ENCODE results near the gene DPYSL4. TPM values are rescaled to one million over a fixed set of nuclear protein-coding genes. Genes with fewer than 3 reads are reported as not detected.

DPYSL4 gene
- total and polyA plus RNA-seq, 2 experiments from 2014 or later, result 2.1 to 4.1 TPM

DNA sequence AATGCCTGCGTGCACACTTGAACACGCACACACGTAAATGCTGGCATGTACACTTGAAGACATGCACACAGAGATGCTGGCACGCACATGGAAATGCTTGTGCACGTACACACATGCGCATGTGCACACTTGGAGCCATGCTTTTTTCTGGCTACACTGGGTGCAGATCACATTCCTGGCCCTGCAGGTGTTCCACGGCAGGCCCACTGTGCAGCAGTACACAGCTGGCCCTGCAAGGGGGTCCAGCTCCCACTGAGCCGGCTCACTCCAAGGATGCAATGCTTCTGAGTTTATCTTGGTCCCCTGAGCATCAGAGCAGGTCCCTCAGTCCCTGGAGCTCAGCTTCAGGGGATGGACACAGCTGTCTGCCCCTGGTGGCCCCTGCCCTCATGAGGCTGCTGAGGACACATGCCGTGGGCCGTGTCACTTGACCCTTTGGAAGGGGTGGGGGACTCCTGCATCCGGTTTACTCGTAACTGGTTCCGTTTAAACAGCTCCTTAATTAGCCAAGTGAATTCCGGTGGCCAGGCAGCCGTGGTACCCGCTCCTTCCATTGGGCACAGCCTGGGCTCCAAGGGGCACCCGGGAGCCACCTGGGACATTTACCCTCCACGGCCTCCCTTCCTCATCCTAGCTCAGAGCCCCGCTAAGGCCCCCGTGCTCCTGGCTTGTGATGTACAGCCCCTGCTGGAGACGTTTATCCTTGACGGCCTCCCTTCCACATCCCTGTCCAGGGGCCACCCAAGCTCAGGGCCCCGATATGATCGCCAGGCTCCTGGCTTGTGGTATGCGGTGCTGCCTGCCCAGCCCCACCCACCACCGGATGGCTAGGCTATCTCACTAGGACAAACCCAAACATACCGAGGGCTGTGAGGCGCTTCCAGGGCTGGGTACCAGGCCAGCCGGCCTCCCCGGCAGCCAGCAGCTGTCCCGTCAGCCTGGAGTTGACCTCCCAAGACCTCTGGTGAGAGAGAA is 39.5 kb upstream of the DPYSL4 start:
- no peak overlapping the region for H3K4me3 ChIP-seq
- no peak overlapping the region for H3K27ac ChIP-seq
- 83% methylated on average over 31 of the region's 31 CpGs for WGBS (ENCODE audit: low lambda C conversion rate, missing lambda C conversion rate)
- no peak overlapping the region for H3K4me2 ChIP-seq
- H4K20me1 ChIP-seq (ENCODE audit: insufficient read depth, poor library complexity, severe bottlenecking), result no peaks in the 10 kb centered on the region
- TF ChIP-seq EZH2 (IDR thresholded peaks at IDR 0.05; ENCODE audit: borderline replicate concordance) (no peak), EZH2phosphoT487 (IDR thresholded peaks at IDR 0.05; ENCODE audit: low read depth, severe bottlenecking, unreplicated experiment) (no peak)
- TF ChIP-seq, protein P1, sequence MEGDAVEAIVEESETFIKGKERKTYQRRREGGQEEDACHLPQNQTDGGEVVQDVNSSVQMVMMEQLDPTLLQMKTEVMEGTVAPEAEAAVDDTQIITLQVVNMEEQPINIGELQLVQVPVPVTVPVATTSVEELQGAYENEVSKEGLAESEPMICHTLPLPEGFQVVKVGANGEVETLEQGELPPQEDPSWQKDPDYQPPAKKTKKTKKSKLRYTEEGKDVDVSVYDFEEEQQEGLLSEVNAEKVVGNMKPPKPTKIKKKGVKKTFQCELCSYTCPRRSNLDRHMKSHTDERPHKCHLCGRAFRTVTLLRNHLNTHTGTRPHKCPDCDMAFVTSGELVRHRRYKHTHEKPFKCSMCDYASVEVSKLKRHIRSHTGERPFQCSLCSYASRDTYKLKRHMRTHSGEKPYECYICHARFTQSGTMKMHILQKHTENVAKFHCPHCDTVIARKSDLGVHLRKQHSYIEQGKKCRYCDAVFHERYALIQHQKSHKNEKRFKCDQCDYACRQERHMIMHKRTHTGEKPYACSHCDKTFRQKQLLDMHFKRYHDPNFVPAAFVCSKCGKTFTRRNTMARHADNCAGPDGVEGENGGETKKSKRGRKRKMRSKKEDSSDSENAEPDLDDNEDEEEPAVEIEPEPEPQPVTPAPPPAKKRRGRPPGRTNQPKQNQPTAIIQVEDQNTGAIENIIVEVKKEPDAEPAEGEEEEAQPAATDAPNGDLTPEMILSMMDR (IDR thresholded peaks at IDR 0.05; ENCODE audit: poor library complexity), result no peak
- no peaks in the 10 kb centered on the region for H3K9me3 ChIP-seq (ENCODE audit: low read depth)
- H3K4me1 ChIP-seq (ENCODE audit: insufficient read depth), result no peaks in the 10 kb centered on the region
- no peaks in the 10 kb centered on the region for H3K27me3 ChIP-seq
- H3K9me2 ChIP-seq (replicated peaks; ENCODE audit: insufficient read depth), result no peaks in the 10 kb centered on the region
- DNase-seq (ENCODE audit: low spot score), result no peak
- H2AFZ ChIP-seq, result no peak overlapping the region
- no peaks in the 10 kb centered on the region for H3K79me2 ChIP-seq
- no peaks in the 10 kb centered on the region for H3K36me3 ChIP-seq (replicated peaks; ENCODE audit: insufficient read depth, low read depth)

DNA sequence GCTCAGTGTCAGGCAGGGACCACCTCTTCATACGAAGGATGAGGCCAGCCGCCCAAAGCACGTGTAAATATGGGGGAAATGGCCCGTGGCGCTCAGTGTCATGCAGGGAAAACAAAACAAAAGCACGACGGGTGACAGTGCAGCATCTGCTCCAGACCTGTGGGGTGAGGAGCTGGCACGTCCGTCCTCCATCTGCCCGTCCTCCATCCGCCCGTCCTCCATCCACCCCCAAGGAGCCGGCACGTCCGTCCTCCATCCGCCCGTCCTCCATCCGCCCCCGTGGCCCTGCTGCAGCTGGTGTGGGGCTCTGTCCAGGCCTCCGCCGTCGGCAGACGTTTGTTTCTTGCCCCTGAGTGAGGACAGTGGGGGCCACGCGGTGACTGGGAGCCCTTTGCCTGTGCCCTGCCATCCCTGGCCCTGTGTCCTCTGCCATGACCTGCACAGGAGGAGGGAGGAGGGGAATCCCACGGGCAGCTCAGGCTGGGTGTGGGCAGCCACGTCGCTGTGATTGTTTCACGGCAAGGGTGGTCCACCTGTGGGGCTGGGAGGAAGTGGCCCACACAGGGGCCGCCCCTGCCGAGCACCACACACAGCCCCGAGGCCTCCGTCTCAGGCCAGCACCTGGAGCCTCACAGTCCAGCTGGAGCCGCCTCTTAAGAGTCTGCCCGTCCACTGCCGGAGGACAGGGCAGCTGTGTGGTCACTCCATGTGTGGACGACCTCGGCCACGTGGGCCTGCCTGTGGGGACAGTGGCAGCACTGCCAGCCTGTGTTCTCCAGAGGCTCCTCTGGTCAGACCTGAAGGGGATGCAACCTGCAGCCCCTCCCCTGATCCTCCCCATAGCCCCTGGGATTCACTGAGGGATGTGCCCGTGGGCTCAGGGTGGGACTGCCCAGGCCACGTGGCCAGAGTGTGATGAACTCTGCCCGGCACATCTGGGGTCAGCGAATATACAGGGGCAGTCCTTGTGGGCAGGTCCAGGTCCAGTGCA is 38.2 kb upstream of the DPYSL4 start:
- Histone ChIP-seq H3K9me2 (replicated peaks; ENCODE audit: insufficient read depth) (no peaks in the 10 kb centered on the region), H3K36me3 (replicated peaks; ENCODE audit: insufficient read depth, low read depth) (no peaks in the 10 kb centered on the region), H3K9me3 (ENCODE audit: low read depth) (no peaks in the 10 kb centered on the region), H4K20me1 (ENCODE audit: insufficient read depth, poor library complexity, severe bottlenecking) (no peaks in the 10 kb centered on the region), H3K4me1 (ENCODE audit: insufficient read depth) (no peaks in the 10 kb centered on the region), H3K4me3 (no peak overlapping the region), H3K4me2 (no peak overlapping the region), H3K27ac (no peak overlapping the region), H3K79me2 (no peaks in the 10 kb centered on the region), H2AFZ (no peak overlapping the region), H3K27me3 (no peaks in the 10 kb centered on the region)
- TF ChIP-seq EZH2 (IDR thresholded peaks at IDR 0.05; ENCODE audit: borderline replicate concordance) (no peak), EZH2phosphoT487 (IDR thresholded peaks at IDR 0.05; ENCODE audit: low read depth, severe bottlenecking, unreplicated experiment) (no peak)
- TF ChIP-seq, protein P1 (IDR thresholded peaks at IDR 0.05; ENCODE audit: poor library complexity), result no peak
- 93% methylated on average over 40 of the region's 43 CpGs for WGBS (ENCODE audit: low lambda C conversion rate, missing lambda C conversion rate)
- no peak for DNase-seq (ENCODE audit: low spot score)

DNA sequence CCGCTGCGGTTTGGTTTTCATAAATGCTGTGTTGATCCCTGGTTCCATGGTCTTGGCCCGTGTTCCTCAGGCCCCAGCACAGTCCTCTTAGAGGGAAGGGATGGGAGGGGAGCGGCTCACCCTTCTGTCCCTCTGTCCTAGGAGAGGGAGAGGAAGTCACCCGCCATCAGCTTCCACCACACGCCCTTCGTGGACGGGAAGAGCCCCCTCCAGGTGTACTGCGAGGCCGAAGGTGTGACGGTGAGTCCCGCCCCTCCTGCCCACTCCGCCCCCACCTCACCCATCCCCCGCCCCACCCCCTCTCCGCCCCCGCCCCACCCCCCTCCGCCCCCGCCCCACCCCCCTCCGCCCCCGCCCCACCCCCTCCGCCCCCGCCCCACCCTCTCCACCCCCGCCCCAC is 37.5 kb upstream of the DPYSL4 start:
- TF ChIP-seq EZH2phosphoT487 (IDR thresholded peaks at IDR 0.05; ENCODE audit: low read depth, severe bottlenecking, unreplicated experiment), result no peak
- TF ChIP-seq, protein P1 (IDR thresholded peaks at IDR 0.05; ENCODE audit: poor library complexity), result no peak
- TF ChIP-seq EZH2 (IDR thresholded peaks at IDR 0.05; ENCODE audit: borderline replicate concordance), result no peak
- WGBS (ENCODE audit: low lambda C conversion rate, missing lambda C conversion rate), result 89% methylated on average over 4 of the region's 23 CpGs

More for the DNA sequence above, 37.5 kb upstream of the DPYSL4 start:
- Histone ChIP-seq H4K20me1 (ENCODE audit: insufficient read depth, poor library complexity, severe bottlenecking) (no peaks in the 10 kb centered on the region), H3K4me1 (ENCODE audit: insufficient read depth) (no peaks in the 10 kb centered on the region), H3K27me3 (no peaks in the 10 kb centered on the region), H3K9me2 (replicated peaks; ENCODE audit: insufficient read depth) (no peaks in the 10 kb centered on the region), H3K4me2 (no peak overlapping the region), H3K36me3 (replicated peaks; ENCODE audit: insufficient read depth, low read depth) (no peaks in the 10 kb centered on the region), H3K79me2 (no peaks in the 10 kb centered on the region), H3K27ac (no peak overlapping the region), H3K9me3 (ENCODE audit: low read depth) (no peaks in the 10 kb centered on the region), H2AFZ (no peak overlapping the region), H3K4me3 (no peak overlapping the region)
- DNase-seq (ENCODE audit: low spot score), result no peak

Measured in hepatocyte (in vitro differentiated cells).